HepG2 (cell line): Measurements from ENCODE around the gene DPEP2NB. TPM values are rescaled to one million over a fixed set of nuclear protein-coding genes. Genes with fewer than 3 reads are reported as not detected.

Experiments used
- CBX2 ChIP-seq, 2 experiments: fragments of 200-600 bp in 1 of 2; sonication (generic); formaldehyde crosslinking in 1 of 2; IDR thresholded peaks; 2 replicates each; pipeline versions ENCODE4 v1.7.0 to v1.8.1; 2018 to 2022; ENCODE audit warnings: low read depth in 2 of 2, low read length in 1 of 2, mild to moderate bottlenecking in 1 of 2, missing genetic modification reagents in 1 of 2
- FOXP1 ChIP-seq, 2 experiments: fragments of 450-650 bp in 1 of 2; IDR thresholded peaks; 2 replicates each; pipeline ENCODE4 v1.6.1; 2017 to 2018; ENCODE audit warnings: antibody characterized with exemption in 1 of 2
- KIAA2018 ChIP-seq: sonication (generic); formaldehyde crosslinking; IDR thresholded peaks from 2 replicates; pipeline ENCODE4 v1.5.0; 2020; ENCODE audit warnings: mild to moderate bottlenecking, missing genetic modification reagents, borderline replicate concordance
- MTF2 ChIP-seq: sonication (generic); formaldehyde crosslinking; IDR thresholded peaks from 2 replicates; pipeline ENCODE4 v1.5.0; 2020; ENCODE audit warnings: missing genetic modification reagents, borderline replicate concordance
- MXD1 ChIP-seq: sonication (generic); formaldehyde crosslinking; IDR thresholded peaks from 2 replicates; pipeline ENCODE4 v1.4.0; 2020; ENCODE audit warnings: mild to moderate bottlenecking, missing genetic modification reagents
- NFE2 ChIP-seq: sonication (generic); formaldehyde crosslinking; IDR thresholded peaks from 2 replicates; pipeline ENCODE4 v1.4.0; 2020; ENCODE audit warnings: missing genetic modification reagents
- PHF21A ChIP-seq: sonication (generic); formaldehyde crosslinking; IDR thresholded peaks from 2 replicates; pipeline ENCODE4 v1.5.0; 2020; ENCODE audit warnings: mild to moderate bottlenecking, missing genetic modification reagents
- RARA ChIP-seq: IDR thresholded peaks from 2 replicates; pipeline ENCODE4 v1.6.1; 2016; ENCODE audit warnings: missing genetic modification reagents, missing compliant biosample characterization
- REXO4 ChIP-seq: sonication (generic); formaldehyde crosslinking; IDR thresholded peaks from 2 replicates; pipeline ENCODE4 v1.8.0; 2022; ENCODE audit warnings: missing genetic modification reagents, mild to moderate bottlenecking, borderline replicate concordance
- SNAPC4 ChIP-seq: sonication (generic); formaldehyde crosslinking; IDR thresholded peaks from 2 replicates; pipeline ENCODE4 v1.4.0; 2020; ENCODE audit warnings: mild to moderate bottlenecking, missing genetic modification reagents
- THAP8 ChIP-seq: sonication (generic); formaldehyde crosslinking; IDR thresholded peaks from 2 replicates; pipeline ENCODE4 v1.5.1; 2020; ENCODE audit warnings: missing genetic modification reagents, mild to moderate bottlenecking, borderline replicate concordance
- ZNF724P ChIP-seq: sonication (generic); formaldehyde crosslinking; IDR thresholded peaks from 2 replicates; pipeline ENCODE4 v1.8.0; 2022; ENCODE audit warnings: missing genetic modification reagents, borderline replicate concordance
- ZNF747 ChIP-seq: sonication (generic); formaldehyde crosslinking; IDR thresholded peaks from 2 replicates; pipeline ENCODE4 v1.8.1; 2023; ENCODE audit warnings: missing genetic modification reagents, mild to moderate bottlenecking, borderline replicate concordance
- polyA plus RNA-seq, 8 experiments: library from polyadenylated mRNA; depleted of rRNA in 3 of 8; stranded (reverse) in 7 of 8; unstranded in 1 of 8; fragments of >200 nt; fragmentation: Illumina TruSeq in 4 of 8; extraction: Trizol in 4 of 8; gene quantifications; 2 replicates each; pipeline versions ENCODE4 v1.2.1 to v1.2.3, GENCODE V29; 2011 to 2016; ENCODE audit warnings: low read depth in 4 of 8, missing spikeins in 1 of 8, mixed read lengths in 1 of 8; ENCODE audit not compliant: insufficient read depth in 1 of 8
- total RNA-seq, 5 experiments: library from RNA; depleted of rRNA; stranded (reverse); fragments of >200 nt; fragmentation: Illumina TruSeq; extraction: Trizol; gene quantifications; 2 replicates each; pipeline ENCODE4 v1.2.3, GENCODE V29; 2016; ENCODE audit warnings: low read depth in 1 of 5

The DPEP2NB gene
- total and polyA plus RNA-seq, 2 of the 13 experiments (the other 11 are each of a cell fraction or from before 2014, with no cell fraction given) = not detected

GRCh38 chr16:68022728-68023537, 7.2 kb upstream of the DPEP2NB start, which contains the start of the genes DDX28 and DUS2 (continued):
- TF ChIP-seq SNAPC4 (CRISPR knock-in tag) = no peak
- peak; percentile 87 for TF ChIP-seq THAP8 (CRISPR knock-in tag)
- no peak for TF ChIP-seq CBX2 (IDR thresholded peaks at IDR 0.05; ENCODE audit: low read depth, low read length)
- TF ChIP-seq CBX2 (CRISPR knock-in tag; IDR thresholded peaks at IDR 0.05; ENCODE audit: low read depth) = no peak
- peak; percentile 69; the same call in 1 of the 2 replicates for TF ChIP-seq REXO4 (CRISPR knock-in tag)
- no peak for TF ChIP-seq KIAA2018 (CRISPR knock-in tag)
- peak; percentile 82 for TF ChIP-seq ZNF747 (CRISPR knock-in tag)
- no peak for TF ChIP-seq NFE2 (CRISPR knock-in tag)
- TF ChIP-seq MXD1 (CRISPR knock-in tag) = peak; percentile 97
- TF ChIP-seq FOXP1 (IDR thresholded peaks at IDR 0.05) = no peak
- TF ChIP-seq FOXP1 (CRISPR knock-in tag; IDR thresholded peaks at IDR 0.05) = 0 out of 2 replicates have a peak, but pooled peaks have one; percentile 1
- TF ChIP-seq RARA (CRISPR knock-in tag) = peak; percentile 74
- no peak for TF ChIP-seq ZNF724P (CRISPR knock-in tag)
- TF ChIP-seq PHF21A (CRISPR knock-in tag) = peak; percentile 88; the same call in 1 of the 2 replicates
- TF ChIP-seq MTF2 (CRISPR knock-in tag) = peak; percentile 49; the same call in 1 of the 2 replicates
